Breast epithelium (tissue), 3 donors: ENCODE data around the gene COPG2.
"Not testable (repeated sequence)": the region's sequence is repeated elsewhere in the genome, so short reads cannot be mapped to it uniquely, and the experiment has no call there.

Experiments used
- POLR2AphosphoS5 ChIP-seq, 3 donors: sonication (generic); formaldehyde crosslinking; IDR thresholded peaks; one replicate each; pipeline ENCODE4 v1.6.1; 2017; ENCODE audit warnings: antibody characterized with exemption in 3 of 3
- TF ChIP-seq, protein P1 (sequence below), 3 donors: fragments of 450-650 bp; IDR thresholded peaks; one replicate each; pipeline ENCODE4 v1.5.1; 2016 to 2017; ENCODE audit warnings: antibody characterized with exemption in 3 of 3, mild to moderate bottlenecking in 3 of 3, moderate library complexity in 3 of 3

- not testable (repeated sequence) for TF ChIP-seq POLR2AphosphoS5 (IDR thresholded peaks at IDR 0.05)
- TF ChIP-seq, protein P1, sequence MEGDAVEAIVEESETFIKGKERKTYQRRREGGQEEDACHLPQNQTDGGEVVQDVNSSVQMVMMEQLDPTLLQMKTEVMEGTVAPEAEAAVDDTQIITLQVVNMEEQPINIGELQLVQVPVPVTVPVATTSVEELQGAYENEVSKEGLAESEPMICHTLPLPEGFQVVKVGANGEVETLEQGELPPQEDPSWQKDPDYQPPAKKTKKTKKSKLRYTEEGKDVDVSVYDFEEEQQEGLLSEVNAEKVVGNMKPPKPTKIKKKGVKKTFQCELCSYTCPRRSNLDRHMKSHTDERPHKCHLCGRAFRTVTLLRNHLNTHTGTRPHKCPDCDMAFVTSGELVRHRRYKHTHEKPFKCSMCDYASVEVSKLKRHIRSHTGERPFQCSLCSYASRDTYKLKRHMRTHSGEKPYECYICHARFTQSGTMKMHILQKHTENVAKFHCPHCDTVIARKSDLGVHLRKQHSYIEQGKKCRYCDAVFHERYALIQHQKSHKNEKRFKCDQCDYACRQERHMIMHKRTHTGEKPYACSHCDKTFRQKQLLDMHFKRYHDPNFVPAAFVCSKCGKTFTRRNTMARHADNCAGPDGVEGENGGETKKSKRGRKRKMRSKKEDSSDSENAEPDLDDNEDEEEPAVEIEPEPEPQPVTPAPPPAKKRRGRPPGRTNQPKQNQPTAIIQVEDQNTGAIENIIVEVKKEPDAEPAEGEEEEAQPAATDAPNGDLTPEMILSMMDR (IDR thresholded peaks at IDR 0.05) = not testable (repeated sequence)
Measured at GRCh38 chr7:130541287-130541686, 127.3 kb downstream of the COPG2 start.
